Panc1 (cell line): ENCODE results near the gene POLR3F. TPM values are rescaled to one million over a fixed set of nuclear protein-coding genes. Genes with fewer than 3 reads are reported as not detected.

Source experiments
- ATAC-seq: fragments of 200-7000 bp; cut with Tn5 transposase; 2 replicates; pipeline ENCODE4 v1.9.1; 2020; ENCODE audit warnings: mild to moderate bottlenecking, moderate library complexity
- BruUV-seq: library from RNA; stranded (reverse); fragments of 400-500 nt; replicated peaks from 2 replicates; lab custom pipeline; 2021; lab: Mats Ljungman, UMichigan
- CTCF ChIA-PET: fragments of 300-600 bp; sonication (Branson Sonifier 250); formaldehyde crosslinking; loops from one replicate; lab custom pipeline; 2022; ENCODE audit warnings: antibody characterized with exemption; lab: Charles Lee
- POLR2A ChIA-PET: fragments of 300-600 bp; sonication (Branson Sonifier 250); formaldehyde crosslinking; loops from one replicate; lab custom pipeline; 2022; ENCODE audit warnings: antibody characterized with exemption; lab: Charles Lee
- DNase-seq: peaks from one replicate; pipeline ENCODE4 v3.0.0-alpha.2; 2010; ENCODE audit warnings: low read depth, low spot score
- H3K27ac ChIP-seq: 2 replicates; pipeline ENCODE4 v1.5.1; 2011; ENCODE audit warnings: mild to moderate bottlenecking, low read length, inconsistent platforms
- H3K27me3 ChIP-seq: fragments of 200-500 bp; sonication (Bioruptor generic); 2 replicates; pipeline ENCODE4 v1.6.0; 2014; ENCODE audit warnings: low read length, inconsistent platforms; ENCODE audit not compliant: control insufficient read depth, insufficient read depth
- H3K36me3 ChIP-seq: fragments of 200-500 bp; sonication (Bioruptor generic); 2 replicates; pipeline ENCODE4 v1.5.1; 2014; ENCODE audit warnings: inconsistent platforms, mild to moderate bottlenecking, low read length, moderate library complexity; ENCODE audit not compliant: control insufficient read depth, insufficient read depth
- H3K4me1 ChIP-seq: 2 replicates; pipeline ENCODE4 v1.5.1; 2011; ENCODE audit warnings: inconsistent platforms, mild to moderate bottlenecking, low read length, moderate library complexity; ENCODE audit not compliant: control insufficient read depth, insufficient read depth
- H3K4me3 ChIP-seq, 2 experiments: 2 replicates each; pipeline ENCODE4 v1.5.1; 2011 to 2012; ENCODE audit warnings: low read depth in 2 of 2, low read length in 2 of 2, mild to moderate bottlenecking in 2 of 2, inconsistent platforms in 1 of 2, moderate library complexity in 1 of 2
- H3K9me3 ChIP-seq: fragments of 200-500 bp; sonication (Bioruptor generic); 2 replicates; pipeline ENCODE4 v1.5.1; 2014; ENCODE audit warnings: low read depth, mild to moderate bottlenecking, inconsistent platforms, low read length, moderate library complexity; ENCODE audit not compliant: control insufficient read depth, insufficient read depth
- POLR2AphosphoS5 ChIP-seq: IDR thresholded peaks from 2 replicates; pipeline ENCODE4 v1.6.1; 2012; ENCODE audit warnings: mild to moderate bottlenecking, low read depth, low read length, moderate library complexity
- REST ChIP-seq, 2 experiments: IDR thresholded peaks; 2 replicates each; pipeline ENCODE4 v1.6.1; 2011 to 2012; ENCODE audit warnings: low read depth in 2 of 2, control low read depth in 1 of 2, low read length in 1 of 2, mild to moderate bottlenecking in 1 of 2, moderate library complexity in 1 of 2; ENCODE audit not compliant: insufficient read depth in 1 of 2
- SIN3A ChIP-seq: IDR thresholded peaks from 2 replicates; pipeline ENCODE4 v1.6.1; 2012; ENCODE audit warnings: low read depth, mild to moderate bottlenecking, low read length, moderate library complexity, borderline replicate concordance; ENCODE audit not compliant: insufficient read depth
- TCF7L2 ChIP-seq: IDR thresholded peaks from 2 replicates; pipeline ENCODE4 v1.6.1; 2011; ENCODE audit warnings: mild to moderate bottlenecking, low read depth, low read length, inconsistent platforms
- in situ Hi-C: cut with HindIII; loops from 2 replicates; pipeline ENCODE4 v1.10.0; 2016; ENCODE audit warnings: low sequenced_read_pairs, low pct_unique_long_range_greater_than_20kb
- intact Hi-C: fragments of 100-400 bp; cut with micrococcal nuclease; formaldehyde crosslinking; loops from one replicate; pipeline ENCODE4 v1.10.0; 2022; ENCODE audit not compliant: unreplicated experiment
- total RNA-seq: library from RNA; stranded (reverse); gene quantifications from one replicate; pipeline ENCODE4 v1.2.1, GENCODE V29; 2021; ENCODE audit not compliant: unreplicated experiment
- TF ChIP-seq, protein P1 (sequence below): fragments of 450-650 bp; IDR thresholded peaks from 2 replicates; pipeline ENCODE4 v1.5.1; 2017; ENCODE audit warnings: mild to moderate bottlenecking

Gene POLR3F
- total RNA-seq, 1 experiment from 2014 or later: 11.1 TPM

GRCh38 chr20:18532626-18533025 is 65.4 kb downstream of the POLR3F start:
- BruUV-seq: no TSS peak
- Histone ChIP-seq H3K27ac (no peak overlapping the region), H3K27me3 (no peaks in the 10 kb centered on the region), H3K9me3 (no peaks in the 10 kb centered on the region), H3K4me3 (no peak overlapping the region), H3K36me3 (peaks cover 34% of the 10 kb centered on the region), H3K4me1 (no peaks in the 10 kb centered on the region)
- CTCF ChIA-PET: no interaction called here
- intact Hi-C loops: no loop called here
- in situ Hi-C loops: no loop called here
- DNase-seq (no peak), ATAC-seq (no peak)
- POLR2A ChIA-PET: no interaction called here
- TF ChIP-seq REST (IDR thresholded peaks at IDR 0.05; ENCODE audit: insufficient read depth in 1 of 2, low read depth in 2 of 2, low read length in 1 of 2): no peak
- TF ChIP-seq SIN3A: no peak
- no peak for TF ChIP-seq POLR2AphosphoS5
- TF ChIP-seq TCF7L2: no peak
- TF ChIP-seq, protein P1, sequence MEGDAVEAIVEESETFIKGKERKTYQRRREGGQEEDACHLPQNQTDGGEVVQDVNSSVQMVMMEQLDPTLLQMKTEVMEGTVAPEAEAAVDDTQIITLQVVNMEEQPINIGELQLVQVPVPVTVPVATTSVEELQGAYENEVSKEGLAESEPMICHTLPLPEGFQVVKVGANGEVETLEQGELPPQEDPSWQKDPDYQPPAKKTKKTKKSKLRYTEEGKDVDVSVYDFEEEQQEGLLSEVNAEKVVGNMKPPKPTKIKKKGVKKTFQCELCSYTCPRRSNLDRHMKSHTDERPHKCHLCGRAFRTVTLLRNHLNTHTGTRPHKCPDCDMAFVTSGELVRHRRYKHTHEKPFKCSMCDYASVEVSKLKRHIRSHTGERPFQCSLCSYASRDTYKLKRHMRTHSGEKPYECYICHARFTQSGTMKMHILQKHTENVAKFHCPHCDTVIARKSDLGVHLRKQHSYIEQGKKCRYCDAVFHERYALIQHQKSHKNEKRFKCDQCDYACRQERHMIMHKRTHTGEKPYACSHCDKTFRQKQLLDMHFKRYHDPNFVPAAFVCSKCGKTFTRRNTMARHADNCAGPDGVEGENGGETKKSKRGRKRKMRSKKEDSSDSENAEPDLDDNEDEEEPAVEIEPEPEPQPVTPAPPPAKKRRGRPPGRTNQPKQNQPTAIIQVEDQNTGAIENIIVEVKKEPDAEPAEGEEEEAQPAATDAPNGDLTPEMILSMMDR: no peak

GRCh38 chr20:18533491-18533890 is 66.3 kb downstream of the POLR3F start:
- DNase-seq: no peak
- peaks cover 30% of the 10 kb centered on the region for H3K36me3 ChIP-seq
- H3K9me3 ChIP-seq: no peaks in the 10 kb centered on the region
- intact Hi-C loops: no loop called here
- no peak for TF ChIP-seq TCF7L2
- TF ChIP-seq REST (IDR thresholded peaks at IDR 0.05; ENCODE audit: insufficient read depth in 1 of 2, low read depth in 2 of 2, low read length in 1 of 2): no peak
- TF ChIP-seq, protein P1: no peak
- TF ChIP-seq SIN3A: no peak
- no peak for TF ChIP-seq POLR2AphosphoS5
- in situ Hi-C loops: no loop called here
- POLR2A ChIA-PET: no interaction called here
- H3K4me1 ChIP-seq: no peaks in the 10 kb centered on the region
- CTCF ChIA-PET: no interaction called here
- no peak overlapping the region for H3K4me3 ChIP-seq
- H3K27me3 ChIP-seq: no peaks in the 10 kb centered on the region
- ATAC-seq: no peak
- H3K27ac ChIP-seq: no peak overlapping the region
- BruUV-seq: no TSS peak
